Ecto neural progenitor cell (in vitro differentiated cells): Measurements from ENCODE around the gene SLC25A17.

Experiments
- DNase-seq: peaks from one replicate; pipeline ENCODE4 v3.0.0-alpha.2; 2018; ENCODE audit warnings: low spot score

SLC25A17 gene

GRCh38 chr22:40758390-40758789, 60.8 kb downstream of the SLC25A17 start:
- DNase-seq = no peak

- DNase-seq = no peak
Measured at GRCh38 chr22:40757071-40757470, 62.1 kb downstream of the SLC25A17 start.

- no peak for DNase-seq
Measured at GRCh38 chr22:40753114-40753513, 66.0 kb downstream of the SLC25A17 start.

GRCh38 chr22:40751250-40751649, 67.9 kb downstream of the SLC25A17 start:
- DNase-seq = no peak

- no peak for DNase-seq
Measured at GRCh38 chr22:40749829-40750228, 69.3 kb downstream of the SLC25A17 start.

- DNase-seq = no peak
Measured at GRCh38 chr22:40748388-40749355, 70.5 kb downstream of the SLC25A17 start.

GRCh38 chr22:40747361-40747760, 71.8 kb downstream of the SLC25A17 start:
- DNase-seq = no peak

- DNase-seq = no peak
Measured at GRCh38 chr22:40746428-40747220, 72.5 kb downstream of the SLC25A17 start.

GRCh38 chr22:40743768-40744167, 75.4 kb downstream of the SLC25A17 start:
- DNase-seq = no peak

GRCh38 chr22:40741116-40741515, 78.0 kb downstream of the SLC25A17 start:
- DNase-seq = no peak

- no peak for DNase-seq
Measured at GRCh38 chr22:40739721-40740120, 79.4 kb downstream of the SLC25A17 start.

GRCh38 chr22:40733919-40734318, 85.2 kb downstream of the SLC25A17 start:
- DNase-seq = no peak

- DNase-seq = no peak
Measured at GRCh38 chr22:40732999-40733292, 86.2 kb downstream of the SLC25A17 start.

GRCh38 chr22:40729284-40729683, 89.9 kb downstream of the SLC25A17 start:
- no peak for DNase-seq

- DNase-seq = no peak
Measured at GRCh38 chr22:40728731-40729189, 90.4 kb downstream of the SLC25A17 start.

GRCh38 chr22:40727964-40728615, 91.1 kb downstream of the SLC25A17 start:
- DNase-seq = no peak

- DNase-seq = no peak
Measured at GRCh38 chr22:40727070-40727963, 91.8 kb downstream of the SLC25A17 start.

GRCh38 chr22:40726514-40726913, 92.6 kb downstream of the SLC25A17 start:
- DNase-seq = no peak

GRCh38 chr22:40723396-40723933, 95.7 kb downstream of the SLC25A17 start:
- no peak for DNase-seq

- no peak for DNase-seq
Measured at GRCh38 chr22:40721266-40721665, 97.9 kb downstream of the SLC25A17 start.
